ENCODE results near the gene NR2E1.
A peak's percentile ranks its signal among the peaks of the same experiment; 100 is the strongest.

NR2E1 gene

GRCh38 chr6:108121612-108122011 lies 44.2 kb upstream of the NR2E1 start:
- H3K27me3 ChIP-seq (ENCODE audit: insufficient read depth, low read length), result peaks cover 72% of the 10 kb centered on the region
- H4K12ac ChIP-seq (ENCODE audit: low read depth, low read length), result no peak overlapping the region
- no peak overlapping the region for H2AFZ ChIP-seq (ENCODE audit: insufficient read depth, low read length, poor library complexity)
- H3K4ac ChIP-seq (ENCODE audit: low read depth, low read length), result no peak overlapping the region
- H3K18ac ChIP-seq (ENCODE audit: low read length), result no peak overlapping the region
- no peak overlapping the region for H3K9ac ChIP-seq (ENCODE audit: low read length)
- H3K14ac ChIP-seq (ENCODE audit: low read length), result no peak overlapping the region
- no peak overlapping the region for H3K27ac ChIP-seq (ENCODE audit: low read depth, low read length)
- no peak overlapping the region for H3K4me3 ChIP-seq (ENCODE audit: low read depth, low read length)
- no peaks in the 10 kb centered on the region for H3K79me1 ChIP-seq (ENCODE audit: low read length)
- H3K4me1 ChIP-seq (ENCODE audit: control insufficient read depth in 1 of 2, insufficient read depth in 2 of 2, low read length in 2 of 2), result peaks cover 7 to 9% of the 10 kb centered on the region in 2 experiments
- no peak overlapping the region for H4K91ac ChIP-seq (ENCODE audit: low read depth, low read length)
- H3K4me2 ChIP-seq (ENCODE audit: low read length), result no peak overlapping the region
- H3K36me3 ChIP-seq (ENCODE audit: control insufficient read depth in 1 of 2, insufficient read depth in 2 of 2, low read length in 2 of 2), result no peaks in the 10 kb centered on the region
- H3K9me3 ChIP-seq (ENCODE audit: insufficient read depth, low read depth, low read length), result peaks cover 8% of the 10 kb centered on the region
- no peak overlapping the region for H2BK120ac ChIP-seq (ENCODE audit: insufficient read depth, low read length, poor library complexity)
- DNase-seq, result no peak
- H2BK5ac ChIP-seq (ENCODE audit: low read depth, low read length, poor library complexity), result no peak overlapping the region
- H2BK12ac ChIP-seq (ENCODE audit: low read length), result no peak overlapping the region
- no peaks in the 10 kb centered on the region for H3K79me2 ChIP-seq (ENCODE audit: control insufficient read depth, insufficient read depth, low read length, poor library complexity)
- WGBS (ENCODE audit: extremely low coverage, insufficient coverage, insufficient read length), result no CpG with 5 or more reads among the region's 10 CpGs
- no peak overlapping the region for H3K23ac ChIP-seq (ENCODE audit: low read length)
- no peak overlapping the region for H4K8ac ChIP-seq (ENCODE audit: low read depth, low read length)
- H2AK5ac ChIP-seq (ENCODE audit: low read length), result no peak overlapping the region

GRCh38 chr6:108123481-108123929 lies 42.3 kb upstream of the NR2E1 start:
- H3K4me1 ChIP-seq (ENCODE audit: control insufficient read depth in 1 of 2, insufficient read depth in 2 of 2, low read length in 2 of 2), result peaks cover 0 to 3% of the 10 kb centered on the region in 2 experiments
- H3K4me3 ChIP-seq (ENCODE audit: low read depth, low read length), result no peak overlapping the region
- no peak overlapping the region for H3K18ac ChIP-seq (ENCODE audit: low read length)
- no peak overlapping the region for H3K27ac ChIP-seq (ENCODE audit: low read depth, low read length)
- H3K14ac ChIP-seq (ENCODE audit: low read length), result no peak overlapping the region
- no peak overlapping the region for H2BK12ac ChIP-seq (ENCODE audit: low read length)
- H2BK120ac ChIP-seq (ENCODE audit: insufficient read depth, low read length, poor library complexity), result no peak overlapping the region
- no peaks in the 10 kb centered on the region for H3K36me3 ChIP-seq (ENCODE audit: control insufficient read depth in 1 of 2, insufficient read depth in 2 of 2, low read length in 2 of 2)
- H4K12ac ChIP-seq (ENCODE audit: low read depth, low read length), result no peak overlapping the region
- H2AFZ ChIP-seq (ENCODE audit: insufficient read depth, low read length, poor library complexity), result no peak overlapping the region
- no peak overlapping the region for H3K9ac ChIP-seq (ENCODE audit: low read length)
- no peak overlapping the region for H4K91ac ChIP-seq (ENCODE audit: low read depth, low read length)
- peak; percentile 72 to 84 for DNase-seq
- H3K23ac ChIP-seq (ENCODE audit: low read length), result no peak overlapping the region
- WGBS (ENCODE audit: extremely low coverage, insufficient coverage, insufficient read length), result no CpG with 5 or more reads among the region's 13 CpGs
- no peaks in the 10 kb centered on the region for H3K79me2 ChIP-seq (ENCODE audit: control insufficient read depth, insufficient read depth, low read length, poor library complexity)
- H4K8ac ChIP-seq (ENCODE audit: low read depth, low read length), result no peak overlapping the region
- H3K9me3 ChIP-seq (ENCODE audit: insufficient read depth, low read depth, low read length), result peaks cover 4% of the 10 kb centered on the region
- no peak overlapping the region for H3K4me2 ChIP-seq (ENCODE audit: low read length)
- no peaks in the 10 kb centered on the region for H3K79me1 ChIP-seq (ENCODE audit: low read length)
- no peak overlapping the region for H2BK5ac ChIP-seq (ENCODE audit: low read depth, low read length, poor library complexity)
- H3K27me3 ChIP-seq (ENCODE audit: insufficient read depth, low read length), result peaks cover 55% of the 10 kb centered on the region
- H3K4ac ChIP-seq (ENCODE audit: low read depth, low read length), result no peak overlapping the region
- H2AK5ac ChIP-seq (ENCODE audit: low read length), result no peak overlapping the region

GRCh38 chr6:108123946-108124345 lies 41.9 kb upstream of the NR2E1 start:
- WGBS (ENCODE audit: extremely low coverage, insufficient coverage, insufficient read length), result no CpG with 5 or more reads among the region's 7 CpGs
- Histone ChIP-seq H3K36me3 (ENCODE audit: control insufficient read depth in 1 of 2, insufficient read depth in 2 of 2, low read length in 2 of 2) (no peaks in the 10 kb centered on the region), H3K9ac (ENCODE audit: low read length) (no peak overlapping the region), H4K91ac (ENCODE audit: low read depth, low read length) (no peak overlapping the region), H2AK5ac (ENCODE audit: low read length) (no peak overlapping the region), H3K18ac (ENCODE audit: low read length) (no peak overlapping the region), H2BK12ac (ENCODE audit: low read length) (no peak overlapping the region), H3K4me3 (ENCODE audit: low read depth, low read length) (no peak overlapping the region), H4K12ac (ENCODE audit: low read depth, low read length) (no peak overlapping the region), H3K4me1 (ENCODE audit: control insufficient read depth in 1 of 2, insufficient read depth in 2 of 2, low read length in 2 of 2) (peaks cover 0 to 3% of the 10 kb centered on the region in 2 experiments), H3K23ac (ENCODE audit: low read length) (no peak overlapping the region), H2BK5ac (ENCODE audit: low read depth, low read length, poor library complexity) (no peak overlapping the region), H3K14ac (ENCODE audit: low read length) (no peak overlapping the region), H3K9me3 (ENCODE audit: insufficient read depth, low read depth, low read length) (peaks cover 4% of the 10 kb centered on the region), H3K79me2 (ENCODE audit: control insufficient read depth, insufficient read depth, low read length, poor library complexity) (no peaks in the 10 kb centered on the region), H4K8ac (ENCODE audit: low read depth, low read length) (no peak overlapping the region), H3K79me1 (ENCODE audit: low read length) (no peaks in the 10 kb centered on the region), H2AFZ (ENCODE audit: insufficient read depth, low read length, poor library complexity) (no peak overlapping the region), H3K4ac (ENCODE audit: low read depth, low read length) (no peak overlapping the region), H3K27me3 (ENCODE audit: insufficient read depth, low read length) (peaks cover 53% of the 10 kb centered on the region), H2BK120ac (ENCODE audit: insufficient read depth, low read length, poor library complexity) (no peak overlapping the region), H3K27ac (ENCODE audit: low read depth, low read length) (no peak overlapping the region), H3K4me2 (ENCODE audit: low read length) (no peak overlapping the region)
- peak in 1 of 2 donors; percentile 29 for DNase-seq

- H2AK5ac ChIP-seq (ENCODE audit: low read length), result no peak overlapping the region
- H3K27ac ChIP-seq (ENCODE audit: low read depth, low read length), result no peak overlapping the region
- H3K14ac ChIP-seq (ENCODE audit: low read length), result no peak overlapping the region
- H3K18ac ChIP-seq (ENCODE audit: low read length), result no peak overlapping the region
- DNase-seq, result no peak
- H2BK12ac ChIP-seq (ENCODE audit: low read length), result no peak overlapping the region
- no peak overlapping the region for H3K4ac ChIP-seq (ENCODE audit: low read depth, low read length)
- no peak overlapping the region for H3K23ac ChIP-seq (ENCODE audit: low read length)
- no peak overlapping the region for H2BK120ac ChIP-seq (ENCODE audit: insufficient read depth, low read length, poor library complexity)
- H3K9me3 ChIP-seq (ENCODE audit: insufficient read depth, low read depth, low read length), result no peaks in the 10 kb centered on the region
- no peak overlapping the region for H3K4me2 ChIP-seq (ENCODE audit: low read length)
- no peaks in the 10 kb centered on the region for H3K79me2 ChIP-seq (ENCODE audit: control insufficient read depth, insufficient read depth, low read length, poor library complexity)
- peaks cover 24% of the 10 kb centered on the region for H3K27me3 ChIP-seq (ENCODE audit: insufficient read depth, low read length)
- H3K4me1 ChIP-seq (ENCODE audit: control insufficient read depth in 1 of 2, insufficient read depth in 2 of 2, low read length in 2 of 2), result no peaks in the 10 kb centered on the region
- no CpG with 5 or more reads among the region's 1 CpG for WGBS (ENCODE audit: extremely low coverage, insufficient coverage, insufficient read length)
- H3K9ac ChIP-seq (ENCODE audit: low read length), result no peak overlapping the region
- H2AFZ ChIP-seq (ENCODE audit: insufficient read depth, low read length, poor library complexity), result no peak overlapping the region
- no peaks in the 10 kb centered on the region for H3K36me3 ChIP-seq (ENCODE audit: control insufficient read depth in 1 of 2, insufficient read depth in 2 of 2, low read length in 2 of 2)
- no peak overlapping the region for H3K4me3 ChIP-seq (ENCODE audit: low read depth, low read length)
- no peak overlapping the region for H4K12ac ChIP-seq (ENCODE audit: low read depth, low read length)
- H3K79me1 ChIP-seq (ENCODE audit: low read length), result no peaks in the 10 kb centered on the region
- no peak overlapping the region for H4K8ac ChIP-seq (ENCODE audit: low read depth, low read length)
- H2BK5ac ChIP-seq (ENCODE audit: low read depth, low read length, poor library complexity), result no peak overlapping the region
- no peak overlapping the region for H4K91ac ChIP-seq (ENCODE audit: low read depth, low read length)
Observed at GRCh38 chr6:108127056-108127455, 38.8 kb upstream of the NR2E1 start.

Measured in trophoblast cell (in vitro differentiated cells and primary cell).